GM12892 (cell line): ENCODE data around the gene BSND.

Source experiments
- DNase-seq: peaks from one replicate; pipeline ENCODE4 v3.0.0; 2011; ENCODE audit not compliant: insufficient read length
- FAIRE-seq: peaks from 2 replicates; lab custom pipeline; 2011; peaks lifted over from hg19 to GRCh38; lab: Jason Lieb, UNC
- POLR2A ChIP-seq: IDR thresholded peaks from 2 replicates; pipeline ENCODE4 v1.6.1; 2011; ENCODE audit warnings: low read depth, low read length, control low read depth
- POLR2AphosphoS5 ChIP-seq: IDR thresholded peaks from 2 replicates; pipeline ENCODE4 v1.6.1; 2011; ENCODE audit warnings: low read depth, low read length, control low read depth
- TAF1 ChIP-seq: IDR thresholded peaks from 2 replicates; pipeline ENCODE4 v1.6.1; 2011; ENCODE audit warnings: low read depth, mild to moderate bottlenecking, control low read depth, low read length, borderline replicate concordance

BSND gene

DNA sequence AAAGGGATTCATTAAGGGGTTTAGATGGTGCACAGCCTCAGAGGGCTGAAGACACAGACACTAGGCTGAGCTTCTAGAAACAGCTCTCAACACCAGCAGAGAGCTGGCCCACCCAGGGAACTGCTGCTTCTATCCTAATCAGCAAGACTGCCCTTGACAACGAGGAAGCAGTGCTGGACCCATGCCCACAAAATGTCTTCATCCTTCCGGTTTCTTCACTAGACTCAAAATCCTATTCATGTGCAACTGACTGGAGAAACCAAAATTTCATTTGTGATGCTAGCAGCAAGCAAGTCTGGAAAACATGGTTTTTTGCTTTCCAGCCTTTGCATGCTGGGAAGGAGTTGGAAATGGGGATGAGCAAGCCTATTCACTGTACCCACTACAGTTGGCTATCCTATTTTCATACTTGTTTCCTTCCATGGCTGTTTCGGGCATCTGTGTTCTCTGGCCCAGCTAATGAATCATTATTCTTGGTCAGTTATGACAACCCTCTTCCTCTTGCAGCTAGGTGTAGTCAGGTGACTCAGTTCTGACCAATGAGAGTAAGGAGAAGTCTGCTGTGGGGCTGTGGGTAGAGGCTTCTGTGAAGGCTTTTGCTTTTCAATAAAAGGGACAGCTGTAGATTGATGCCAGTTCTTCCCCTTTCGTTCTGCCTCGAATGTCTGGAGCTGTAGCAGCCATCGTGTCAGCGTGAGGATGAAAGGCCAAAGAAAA lies 33.0 kb upstream of the BSND start:
- TF ChIP-seq POLR2A (no peak), TAF1 (no peak), POLR2AphosphoS5 (no peak)
- FAIRE-seq: peak; percentile 90
- no peak for DNase-seq

- no peak for TF ChIP-seq POLR2A
- no peak for TF ChIP-seq POLR2AphosphoS5
- no peak for TF ChIP-seq TAF1
- DNase-seq (no peak), FAIRE-seq (no peak)
Measured at GRCh38 chr1:54967372-54967771, 31.4 kb upstream of the BSND start.

DNA sequence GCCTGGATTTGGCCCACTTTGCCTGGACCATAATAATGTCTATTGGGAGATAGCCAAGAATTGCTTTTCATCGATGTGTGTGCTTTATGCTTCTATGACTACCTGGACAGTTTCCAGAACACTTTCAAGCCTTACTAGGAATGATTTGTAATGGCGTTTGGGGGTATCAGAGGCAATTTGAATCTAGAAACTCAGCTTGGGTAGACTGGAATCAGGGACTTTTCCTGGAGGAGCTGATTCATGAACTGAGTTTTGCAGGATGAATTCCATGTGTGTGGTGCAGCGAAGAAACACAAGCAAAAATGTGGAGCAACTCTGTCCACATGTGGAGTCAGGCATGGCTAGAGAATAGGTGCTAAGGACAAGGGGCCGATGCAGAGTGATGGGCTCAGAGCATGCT lies 30.2 kb upstream of the BSND start:
- FAIRE-seq: peak; percentile 50
- no peak for DNase-seq
- TF ChIP-seq POLR2AphosphoS5 (no peak), POLR2A (no peak), TAF1 (no peak)

GRCh38 chr1:54969879-54970278 lies 28.9 kb upstream of the BSND start:
- DNase-seq (no peak), FAIRE-seq (no peak)
- no peak for TF ChIP-seq TAF1
- TF ChIP-seq POLR2AphosphoS5: no peak
- TF ChIP-seq POLR2A: no peak

GRCh38 chr1:54970901-54971300 lies 27.8 kb upstream of the BSND start:
- TF ChIP-seq POLR2A (no peak), TAF1 (no peak), POLR2AphosphoS5 (no peak)

GRCh38 chr1:54971317-54971791 lies 27.4 kb upstream of the BSND start:
- TF ChIP-seq TAF1: no peak
- TF ChIP-seq POLR2AphosphoS5: no peak
- no peak for TF ChIP-seq POLR2A
- FAIRE-seq: peak; percentile 88

More at GRCh38 chr1:54970901-54971300, 27.8 kb upstream of the BSND start:
- DNase-seq (no peak), FAIRE-seq (no peak)

GRCh38 chr1:54972436-54972835 lies 26.3 kb upstream of the BSND start:
- FAIRE-seq (no peak), DNase-seq (no peak)

More at GRCh38 chr1:54971317-54971791, 27.4 kb upstream of the BSND start:
- no peak for DNase-seq

DNA sequence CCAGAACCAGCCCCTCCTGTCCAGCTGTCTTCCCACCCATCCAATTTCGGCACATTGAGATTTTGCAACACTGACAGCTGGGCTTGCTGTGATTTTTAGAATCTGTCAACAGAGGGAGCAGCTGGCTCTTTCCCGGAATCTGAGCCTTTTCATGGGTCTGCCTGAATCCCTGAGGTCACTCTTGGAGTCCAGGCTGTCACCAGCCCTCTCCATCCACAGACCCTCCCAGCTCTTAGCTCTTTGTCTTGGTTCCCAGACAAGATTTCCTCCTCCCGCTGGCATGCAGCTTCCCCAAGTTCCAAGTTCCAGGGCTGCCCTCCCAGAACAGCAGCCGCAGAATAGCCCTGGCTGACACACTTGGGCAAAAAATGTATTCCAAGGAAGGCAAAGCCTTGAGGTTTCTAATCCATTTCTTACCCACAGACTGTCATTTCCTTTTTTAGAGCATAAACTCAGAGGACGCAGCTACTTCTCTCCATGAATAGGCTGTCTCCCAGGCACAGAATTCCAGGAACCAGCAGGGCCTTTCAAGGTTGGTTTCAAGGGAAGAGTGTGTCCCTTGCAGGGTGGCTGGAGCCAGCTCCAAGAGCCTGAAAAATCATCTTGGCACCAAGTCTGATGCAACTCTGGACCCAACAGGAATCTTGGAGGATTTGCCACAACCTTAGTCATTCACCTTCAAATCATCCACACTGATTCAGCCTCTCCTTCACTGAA lies 25.4 kb upstream of the BSND start:
- FAIRE-seq (no peak), DNase-seq (no peak)
- no peak for TF ChIP-seq TAF1
- TF ChIP-seq POLR2AphosphoS5: no peak
- no peak for TF ChIP-seq POLR2A

More at GRCh38 chr1:54972436-54972835, 26.3 kb upstream of the BSND start:
- TF ChIP-seq POLR2A (no peak), POLR2AphosphoS5 (no peak), TAF1 (no peak)

- TF ChIP-seq POLR2A: no peak
- TF ChIP-seq POLR2AphosphoS5: no peak
- TF ChIP-seq TAF1: no peak
- DNase-seq: no peak
- no peak for FAIRE-seq
Measured at GRCh38 chr1:54975356-54976108, 23.2 kb upstream of the BSND start.

DNA sequence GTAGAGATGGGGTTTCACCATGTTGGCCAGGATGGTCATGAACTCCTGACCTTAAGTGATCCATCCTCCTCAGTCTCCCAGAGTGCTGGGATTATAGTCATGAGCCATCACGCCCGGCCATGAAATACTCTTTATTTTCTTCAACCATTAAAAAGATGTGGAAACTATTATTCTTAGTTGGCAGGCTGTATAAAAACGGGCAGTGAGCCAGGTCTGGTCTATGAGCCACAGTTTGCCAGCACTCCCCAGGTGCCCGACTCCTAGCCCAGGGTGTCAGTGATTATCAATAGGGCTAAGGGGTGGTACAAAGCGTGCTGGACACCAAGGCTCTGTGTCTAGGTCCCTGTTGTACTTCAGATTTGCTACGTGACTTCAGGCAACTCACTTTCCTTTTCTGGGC lies 22.0 kb upstream of the BSND start:
- TF ChIP-seq POLR2AphosphoS5 (no peak), TAF1 (no peak), POLR2A (no peak)
- DNase-seq: no peak
- FAIRE-seq: no peak
